ENCODE data around the gene MDM4. TPM values are rescaled to one million over a fixed set of nuclear protein-coding genes. Genes with fewer than 3 reads are reported as not detected.
"Not testable (repeated sequence)": the region's sequence is repeated elsewhere in the genome, so short reads cannot be mapped to it uniquely, and the experiment has no call there.

MDM4 gene
- total RNA-seq, 1 donor from 2014 or later: 145 TPM

- DNase-seq (ENCODE audit: low spot score): no peak
Measured at GRCh38 chr1:204562075-204562990, 46.1 kb downstream of the MDM4 start.

DNA sequence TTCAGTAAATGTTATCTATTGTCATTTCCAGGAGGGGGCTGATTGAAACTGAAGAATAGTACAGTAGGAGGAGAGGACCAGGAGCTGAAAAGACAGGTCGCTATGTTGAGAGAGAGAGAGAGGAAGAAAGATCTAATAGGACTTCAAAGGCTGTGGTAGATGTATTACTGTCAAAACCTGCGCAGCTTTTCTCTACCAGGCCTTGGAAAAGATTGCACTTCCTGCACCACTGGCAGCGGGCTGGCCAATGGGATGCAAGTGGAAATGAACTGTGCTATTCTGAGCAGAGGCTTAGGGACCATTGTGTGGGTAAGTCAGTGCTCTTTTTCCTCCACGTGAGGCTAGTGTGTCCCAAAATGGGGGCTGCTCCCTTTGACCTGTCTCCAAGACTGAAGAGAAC is 47.1 kb downstream of the MDM4 start:
- no peak for DNase-seq (ENCODE audit: low spot score)

GRCh38 chr1:204563780-204564179 is 47.6 kb downstream of the MDM4 start:
- no peak for DNase-seq (ENCODE audit: low spot score)

GRCh38 chr1:204564835-204565234 is 48.6 kb downstream of the MDM4 start:
- DNase-seq (ENCODE audit: low spot score): no peak

- peak; percentile 59 for DNase-seq (ENCODE audit: low spot score)
Measured at GRCh38 chr1:204565617-204566582, 49.7 kb downstream of the MDM4 start.

GRCh38 chr1:204566583-204566955 is 50.4 kb downstream of the MDM4 start:
- no peak for DNase-seq (ENCODE audit: low spot score)

- DNase-seq (ENCODE audit: low spot score): no peak
Measured at GRCh38 chr1:204567071-204567470, 50.9 kb downstream of the MDM4 start.

DNA sequence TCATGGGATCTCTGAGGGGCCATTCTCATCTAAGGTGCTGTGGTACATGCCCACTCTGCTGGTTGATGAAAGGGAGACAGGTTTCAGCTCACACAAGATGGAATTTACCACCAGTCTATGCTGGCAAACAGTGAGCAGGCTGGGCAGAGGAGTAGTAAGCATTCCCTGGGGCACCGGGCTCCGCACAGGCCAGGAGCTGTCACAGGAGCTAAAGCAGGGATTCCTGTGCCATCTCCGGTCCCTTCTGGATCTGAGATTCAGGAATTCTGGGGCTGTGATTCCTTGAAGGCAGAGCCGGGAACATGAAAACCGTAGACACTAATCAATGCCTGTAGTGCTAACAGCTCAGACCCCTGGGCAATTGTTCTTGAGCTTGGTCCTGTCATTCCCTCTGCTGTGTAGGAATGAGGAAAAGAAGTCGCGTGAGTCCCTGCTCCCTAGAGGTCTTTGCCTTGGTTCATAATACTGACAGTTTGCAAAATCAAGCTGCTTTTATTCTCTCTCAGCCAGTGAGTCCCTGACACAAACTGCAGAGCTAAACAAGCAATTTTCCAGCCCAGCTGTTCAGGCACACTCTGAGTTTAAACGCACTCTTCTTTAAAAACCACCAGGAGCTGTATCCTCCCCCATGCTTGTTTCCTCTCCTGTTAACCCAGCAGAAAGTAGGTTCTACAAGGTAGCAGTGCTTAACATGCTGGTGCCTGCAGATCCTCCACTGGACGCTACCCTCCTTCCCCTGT is 52.5 kb downstream of the MDM4 start:
- no peak for DNase-seq (ENCODE audit: low spot score)

GRCh38 chr1:204569478-204569877 is 53.3 kb downstream of the MDM4 start:
- DNase-seq (ENCODE audit: low spot score): no peak

- not testable (repeated sequence) for DNase-seq (ENCODE audit: low spot score)
Measured at GRCh38 chr1:204570021-204570420, 53.8 kb downstream of the MDM4 start.

DNA sequence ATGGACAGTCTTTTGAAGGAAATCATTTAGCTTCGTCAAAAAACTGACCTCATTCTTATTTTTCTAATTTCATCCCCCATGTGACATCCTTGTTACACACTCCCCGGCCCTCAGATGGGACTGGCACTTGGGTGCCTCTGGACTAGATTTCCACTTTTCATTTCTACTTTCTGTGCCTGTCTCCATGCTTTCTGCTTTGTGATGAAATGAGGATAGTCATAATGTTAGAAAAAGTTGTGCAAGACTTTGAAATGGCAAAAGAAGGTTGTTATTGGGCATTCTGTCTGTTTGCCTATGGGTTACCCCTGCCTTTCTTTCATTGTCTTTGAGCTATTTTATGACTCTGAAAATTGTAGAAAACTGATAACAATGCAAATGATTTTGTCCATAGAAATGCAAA is 54.9 kb downstream of the MDM4 start:
- DNase-seq (ENCODE audit: low spot score): no peak

DNA sequence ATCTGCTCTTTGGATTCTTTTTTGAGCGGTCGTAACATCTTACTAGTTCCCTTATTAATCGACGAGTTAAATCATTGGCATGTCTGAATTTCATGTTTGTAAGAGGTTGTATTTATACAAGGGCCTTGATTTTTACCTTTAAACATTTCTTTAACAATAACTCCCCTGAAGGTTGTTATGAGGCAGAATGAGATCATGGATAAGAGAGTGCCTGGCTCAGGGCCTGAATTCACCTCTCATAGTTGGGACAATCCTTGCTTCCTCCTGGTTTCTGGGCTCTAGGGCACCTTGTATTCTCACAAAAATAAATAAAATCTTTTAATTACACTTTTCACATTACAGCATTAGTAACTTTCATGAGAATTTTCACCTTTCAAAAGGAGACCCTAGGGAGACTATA is 55.4 kb downstream of the MDM4 start:
- DNase-seq (ENCODE audit: low spot score): no peak

DNA sequence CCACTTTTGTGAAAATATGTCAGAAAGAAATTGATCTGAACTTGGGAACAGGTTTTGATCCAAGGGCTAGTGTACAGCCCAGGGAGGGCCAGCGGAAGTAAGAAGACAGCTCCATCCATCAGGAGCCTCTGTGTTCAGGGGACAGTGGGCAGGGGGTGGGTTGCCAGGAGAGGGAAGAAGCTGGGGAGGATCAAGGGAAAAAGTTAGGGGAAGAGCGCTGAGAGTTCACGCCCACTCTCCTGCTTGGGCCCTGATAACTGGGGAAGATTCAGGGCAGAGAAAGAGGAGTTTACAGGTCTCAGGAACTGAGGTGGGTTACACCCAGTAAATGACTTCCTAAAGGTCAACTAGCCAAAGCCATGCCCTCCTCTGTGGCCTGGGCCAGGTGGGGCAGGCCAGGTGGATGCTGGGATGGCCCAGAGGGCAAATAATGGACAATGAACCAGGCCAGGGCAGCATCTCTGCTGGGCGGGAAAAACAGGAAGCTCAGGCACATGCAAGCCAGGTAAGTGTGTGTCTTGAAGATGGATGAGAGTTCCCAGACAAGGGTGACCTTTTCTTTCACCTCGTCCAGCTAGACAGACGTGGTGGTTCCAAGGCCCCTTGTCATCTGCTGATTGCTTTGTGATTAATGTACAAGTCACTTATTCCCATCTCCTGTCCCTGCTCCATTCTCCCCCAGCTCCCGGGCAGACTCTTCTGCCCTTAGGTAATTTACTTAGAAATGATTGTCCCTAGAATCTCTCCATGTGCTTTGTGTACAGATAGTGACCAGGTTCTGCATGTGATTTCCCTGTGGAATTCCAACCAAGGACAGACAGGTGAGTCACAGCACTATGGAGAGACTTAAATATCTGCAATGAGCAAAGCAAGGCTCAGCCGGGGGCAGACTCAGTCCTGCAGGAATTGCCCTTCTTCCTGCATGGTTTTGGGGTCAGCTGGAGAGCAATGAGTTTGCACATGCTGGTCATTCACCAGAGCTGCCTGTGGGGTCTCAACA is 57.0 kb downstream of the MDM4 start:
- DNase-seq (ENCODE audit: low spot score): no peak

- no peak for DNase-seq (ENCODE audit: low spot score)
Measured at GRCh38 chr1:204574016-204574864, 58.0 kb downstream of the MDM4 start.

DNA sequence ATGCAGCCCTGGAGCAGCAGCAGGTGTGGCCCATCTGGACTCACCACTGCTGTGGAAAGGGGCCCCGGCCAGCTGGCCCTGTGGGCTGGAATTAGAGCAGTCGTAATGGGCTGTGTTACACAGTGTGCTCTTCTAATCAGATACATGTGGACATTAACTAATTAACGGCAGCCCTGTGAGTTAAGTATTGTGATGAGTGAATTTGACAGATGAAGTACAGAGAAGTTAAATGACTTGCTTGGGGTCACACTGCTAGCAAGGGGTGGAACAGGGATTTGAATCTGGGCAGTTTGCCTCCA is 58.6 kb downstream of the MDM4 start:
- no peak for DNase-seq (ENCODE audit: low spot score)

- no peak for DNase-seq (ENCODE audit: low spot score)
Measured at GRCh38 chr1:204575221-204576190, 59.3 kb downstream of the MDM4 start.

DNA sequence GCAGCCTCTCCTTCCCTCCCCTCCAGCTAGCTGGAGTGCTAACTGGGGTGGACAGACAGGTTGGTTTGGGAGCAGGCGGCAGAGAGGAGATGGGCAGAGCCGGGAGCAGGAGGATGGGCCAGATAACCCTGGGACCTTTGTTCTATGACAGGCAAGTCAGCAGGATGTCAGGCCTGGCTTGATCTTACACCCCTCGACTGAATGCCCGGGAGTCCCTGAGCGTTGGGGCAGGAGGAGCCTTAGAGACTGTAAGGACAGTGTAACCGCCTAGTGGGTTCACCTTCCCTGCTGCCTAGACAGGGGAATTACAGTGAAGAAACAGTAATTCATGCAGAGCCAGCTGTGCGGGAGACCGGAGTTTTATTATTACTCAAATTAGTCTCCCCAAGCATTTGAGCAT is 60.2 kb downstream of the MDM4 start:
- no peak for DNase-seq (ENCODE audit: low spot score)

DNA sequence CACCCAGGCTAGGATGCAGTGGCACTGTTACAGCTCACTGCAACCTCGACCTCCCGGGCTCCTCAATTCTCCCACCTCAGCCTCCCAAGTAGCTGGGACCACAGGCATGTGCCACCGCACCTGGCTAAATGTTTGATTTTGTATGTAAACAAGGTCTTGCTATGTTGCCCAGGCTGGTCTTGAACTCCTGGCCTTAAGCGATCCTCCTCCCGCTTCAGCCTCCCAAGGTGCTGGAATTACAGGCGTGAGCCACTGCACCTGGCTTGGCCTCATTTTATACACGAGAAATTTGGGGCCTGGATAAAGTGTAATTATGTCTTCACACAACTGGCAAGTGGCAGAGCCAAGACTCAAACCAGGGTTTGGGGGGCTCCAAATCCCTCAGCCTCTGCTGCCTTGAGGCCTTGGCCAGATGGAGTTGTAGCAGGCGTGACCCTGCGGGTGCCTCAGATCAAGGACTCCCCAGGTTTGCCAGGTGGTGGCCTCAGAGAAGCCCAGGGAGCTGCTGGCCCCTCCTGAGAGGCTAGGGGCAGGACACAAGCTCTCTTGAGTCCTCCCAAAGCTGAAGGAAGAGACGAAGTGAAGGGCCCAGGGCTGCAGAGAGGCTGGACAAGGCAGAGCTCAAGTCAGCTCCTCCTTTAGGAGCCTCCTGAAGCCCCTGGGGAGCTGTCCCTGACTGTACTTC is 61.7 kb downstream of the MDM4 start:
- no peak for DNase-seq (ENCODE audit: low spot score)

Measured in ureter (tissue), 1 donor.